ENCODE measurements around the gene TUT7.
A peak's percentile ranks its signal among the peaks of the same experiment; 100 is the strongest.
"Not testable (repeated sequence)": the region's sequence is repeated elsewhere in the genome, so short reads cannot be mapped to it uniquely, and the experiment has no call there.

The TUT7 gene

DNA sequence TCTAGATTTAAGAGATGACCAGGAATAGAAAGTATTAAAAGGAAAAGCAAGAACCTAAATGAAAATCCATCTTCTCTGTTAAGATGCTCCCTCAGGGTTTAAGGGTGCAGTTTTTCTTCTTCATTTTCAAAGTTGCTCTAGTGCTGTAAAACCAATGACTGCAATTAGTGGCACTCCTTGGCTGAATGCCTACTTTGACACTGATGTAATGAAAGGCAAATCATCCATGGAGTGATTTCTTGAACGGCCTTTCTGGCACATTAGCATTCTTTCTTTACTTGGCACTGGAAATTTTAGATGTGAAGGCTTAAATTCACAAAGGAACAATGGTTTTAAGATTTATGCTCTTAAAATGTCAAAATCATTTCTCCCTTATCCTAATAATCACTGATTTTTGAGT, 52.5 kb downstream of the TUT7 start:
- DNase-seq (ENCODE audit: low read depth in 2 of 2): no peak

DNA sequence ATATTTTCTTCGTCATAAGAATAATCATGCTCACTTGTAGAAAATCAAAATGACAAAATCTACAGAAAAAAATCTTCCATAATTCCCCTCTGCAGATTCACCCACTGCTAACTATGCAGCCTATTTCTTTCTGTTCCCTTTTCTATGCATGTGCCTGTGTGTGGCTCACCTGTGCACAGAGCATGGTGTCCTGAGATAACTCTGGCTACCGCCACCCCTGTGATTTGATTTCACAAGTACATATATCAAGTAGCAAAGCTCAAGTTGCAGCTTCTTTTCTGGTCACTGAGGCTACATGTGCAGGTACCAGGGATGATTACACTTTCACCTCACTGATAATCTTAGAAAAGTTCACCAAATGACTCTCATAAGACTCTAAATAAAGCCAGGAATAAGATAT, 53.5 kb downstream of the TUT7 start:
- DNase-seq (ENCODE audit: low read depth in 2 of 2): no peak

DNA sequence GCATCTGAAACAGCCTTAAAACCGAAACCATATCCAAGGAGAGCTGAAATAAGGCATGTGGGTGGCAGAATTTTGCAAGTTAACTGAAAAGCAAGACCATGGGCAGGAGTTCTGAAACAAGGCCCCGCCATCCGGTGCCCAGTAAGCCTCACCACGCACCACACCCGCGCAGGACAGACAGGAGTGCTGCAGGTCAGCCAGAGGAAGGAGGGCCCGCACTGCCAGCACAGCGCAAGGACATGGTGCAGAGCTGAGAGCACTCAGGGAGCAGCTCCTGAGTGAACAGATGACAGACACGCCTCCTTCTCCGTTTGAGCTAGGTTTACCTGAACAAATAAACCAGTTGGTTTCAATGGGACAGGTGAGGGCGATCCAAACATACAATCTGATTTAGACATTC, 55.3 kb downstream of the TUT7 start:
- DNase-seq (ENCODE audit: low read depth in 2 of 2): no peak

DNA sequence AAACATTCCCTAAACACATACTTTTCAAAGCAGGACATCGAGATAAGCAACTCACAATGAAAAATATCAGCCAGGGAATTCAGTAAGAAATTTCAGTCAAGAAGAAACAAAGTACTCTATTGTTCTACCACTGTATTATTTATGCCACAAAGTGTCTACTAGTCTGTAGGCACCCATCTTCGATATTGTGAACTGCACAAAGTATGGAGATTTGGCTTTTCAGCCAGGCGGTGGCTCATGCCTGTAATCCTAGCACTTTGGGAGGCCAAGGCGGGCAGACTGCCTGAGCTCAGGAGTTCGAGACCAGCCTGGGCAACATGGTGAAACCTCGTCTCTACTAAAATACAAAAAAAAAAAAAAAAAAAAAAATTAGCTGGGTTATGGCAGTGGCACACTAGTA, 63.9 kb downstream of the TUT7 start:
- not testable (repeated sequence) for DNase-seq (ENCODE audit: low read depth in 2 of 2)

DNA sequence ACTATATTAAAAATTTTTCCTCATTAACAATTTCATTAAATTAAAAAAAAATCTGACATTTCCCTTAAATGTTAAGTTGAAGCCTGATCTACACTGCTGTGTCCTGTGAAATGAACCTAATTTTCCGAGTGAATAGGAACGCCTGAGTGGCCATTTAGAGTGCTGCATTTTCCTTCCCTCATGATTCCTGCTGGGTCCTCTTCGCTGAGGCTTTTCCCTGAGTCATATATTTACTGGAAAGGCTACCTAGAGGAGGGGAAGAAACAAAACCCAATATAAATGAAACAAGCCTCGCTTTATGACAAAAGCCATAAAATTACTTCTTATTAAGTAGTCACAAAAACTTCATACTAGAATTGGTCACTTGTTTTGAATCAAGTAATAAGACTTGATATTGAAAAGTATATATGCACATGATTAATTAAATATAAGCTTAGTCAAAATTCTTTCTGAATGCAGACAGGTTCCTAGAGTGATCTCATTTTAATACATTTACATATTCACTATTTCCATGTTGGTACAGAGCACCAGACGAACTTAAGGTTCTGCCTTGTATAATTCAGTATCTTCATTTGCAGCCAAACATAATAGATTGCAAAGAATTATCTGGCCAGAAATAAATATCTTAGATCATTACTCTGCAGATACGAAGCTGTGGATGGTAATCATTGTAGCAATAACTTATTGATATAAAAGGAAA, 65.6 kb downstream of the TUT7 start:
- no peak for DNase-seq (ENCODE audit: low read depth in 2 of 2)

DNA sequence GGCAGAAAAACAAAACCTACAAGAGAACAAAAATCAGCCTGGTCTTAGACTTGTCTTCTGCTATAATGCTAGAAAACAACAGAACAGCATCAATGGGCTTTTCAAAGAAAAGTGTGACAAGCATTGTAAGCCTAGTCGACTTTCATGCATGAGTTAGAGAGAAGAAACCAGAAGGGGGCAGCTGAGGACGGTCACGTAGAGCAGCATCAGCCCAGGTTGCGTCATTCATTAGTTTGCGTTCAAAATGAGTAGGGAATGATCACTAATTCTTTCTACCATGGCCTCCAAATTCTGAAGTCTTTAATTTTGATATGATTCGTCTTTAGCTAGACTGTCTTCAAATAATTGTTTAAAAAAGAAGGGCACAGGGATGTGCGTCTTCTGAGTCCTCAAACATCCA, 67.2 kb downstream of the TUT7 start:
- DNase-seq (ENCODE audit: low read depth in 2 of 2): no peak

DNA sequence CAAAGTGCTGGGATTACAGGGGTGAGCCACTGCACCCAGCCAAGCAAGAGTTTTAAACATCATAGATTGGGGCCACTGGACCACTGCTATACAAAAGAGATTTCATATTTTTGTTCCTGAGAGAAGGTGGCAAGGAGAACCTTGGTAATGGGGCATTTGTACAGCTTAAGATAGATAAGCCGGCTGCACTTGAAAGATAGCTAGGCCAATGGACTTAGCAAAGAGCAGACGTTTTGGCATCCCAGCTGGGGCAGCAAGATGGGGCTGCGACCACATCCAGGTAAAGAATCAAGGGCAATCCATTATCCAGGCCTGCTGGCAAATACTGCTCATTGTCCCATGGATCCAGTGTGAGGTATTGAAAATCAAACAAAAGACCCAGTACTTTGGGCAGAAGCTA, 67.9 kb downstream of the TUT7 start:
- DNase-seq (ENCODE audit: low read depth in 2 of 2): no peak

DNA sequence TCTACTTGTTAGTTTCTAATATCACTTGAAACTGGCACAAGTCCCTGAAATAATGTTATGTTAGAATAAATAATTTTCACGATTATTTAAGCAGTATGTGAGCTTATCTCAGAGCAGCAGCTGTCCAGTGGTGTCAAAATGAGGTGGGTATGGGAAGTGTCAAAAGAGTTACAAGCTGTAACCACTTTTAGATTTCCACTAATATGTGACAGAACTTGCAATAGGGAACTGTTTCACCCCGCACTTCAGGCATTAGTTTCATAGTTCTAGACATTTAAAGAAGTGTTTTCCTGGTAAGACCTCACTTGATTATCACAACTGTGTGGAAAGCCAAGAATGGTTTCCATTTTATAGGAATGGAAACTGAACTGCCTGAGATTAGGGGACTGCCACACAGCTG, 68.9 kb downstream of the TUT7 start:
- no peak for DNase-seq (ENCODE audit: low read depth in 2 of 2)

DNA sequence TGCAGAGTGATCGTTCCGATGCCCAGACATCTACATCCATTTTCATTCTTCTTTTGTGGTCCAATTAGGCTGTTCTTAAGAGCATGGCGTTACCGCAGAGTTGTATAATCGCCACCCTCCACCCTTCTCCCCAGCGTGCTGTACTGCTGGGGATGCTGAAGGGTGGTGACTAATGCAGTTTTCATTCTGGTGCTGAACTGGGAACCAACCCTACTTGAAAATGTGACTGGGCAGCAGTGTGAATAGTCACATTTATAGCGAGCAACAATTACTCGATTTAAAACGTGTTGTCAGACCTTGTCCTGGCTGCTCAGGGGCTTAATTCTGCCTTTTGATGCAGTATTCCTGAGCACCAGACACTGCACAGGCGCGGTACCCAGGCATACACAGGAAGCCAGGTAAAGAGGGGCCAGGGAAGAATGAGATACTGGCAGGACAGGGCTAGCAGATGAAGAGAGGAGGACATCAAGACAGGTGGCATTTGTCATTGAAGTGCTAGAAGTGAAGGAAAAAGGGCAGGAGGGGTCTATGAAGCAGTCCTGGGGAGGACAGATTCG, 71.2 kb downstream of the TUT7 start:
- no peak for DNase-seq (ENCODE audit: low read depth in 2 of 2)

DNA sequence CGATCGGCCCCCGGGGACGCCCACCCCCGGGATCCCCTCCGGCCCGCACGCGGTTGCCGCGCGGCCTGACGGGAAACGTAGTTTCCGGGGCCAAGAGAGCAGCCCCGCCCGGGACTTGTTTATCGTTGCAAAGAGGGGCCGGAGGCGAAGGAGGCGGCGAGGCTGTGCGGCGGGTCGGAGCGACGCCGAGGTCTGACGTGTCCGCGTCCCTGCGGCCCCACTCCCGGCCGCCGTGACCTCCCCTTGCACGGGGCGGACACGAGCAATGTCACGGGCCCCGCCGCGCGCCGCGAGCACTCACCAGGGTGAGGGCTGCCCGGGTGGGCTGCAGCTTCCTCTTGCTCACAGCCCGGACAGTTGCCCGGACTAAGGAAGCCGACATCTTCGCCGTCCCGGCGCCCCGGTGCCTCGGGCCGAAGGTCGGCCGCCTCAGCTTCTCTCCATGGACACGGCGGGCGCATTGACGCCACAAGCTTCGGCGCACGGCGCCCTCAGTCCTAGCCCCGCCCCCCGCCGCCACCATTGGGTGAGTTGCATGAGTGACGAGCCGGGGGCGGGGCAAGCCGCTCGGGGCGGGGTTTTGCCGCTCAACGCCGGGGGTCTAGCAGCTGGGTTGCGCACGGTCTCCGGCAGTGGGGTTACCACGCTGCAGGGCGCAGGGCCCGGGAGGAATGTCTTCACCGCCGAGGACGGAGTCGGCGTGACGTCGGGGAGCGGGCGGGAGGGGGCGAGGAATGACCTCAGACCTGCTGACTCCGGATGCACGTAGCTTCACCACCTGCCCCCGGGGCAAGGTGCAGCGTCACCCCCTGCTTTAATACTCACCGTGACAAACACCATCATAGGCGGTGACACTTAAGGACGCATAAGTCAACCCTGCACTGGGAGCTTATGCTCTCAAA, 71.9 kb downstream of the TUT7 start, which contains the start of gene ISCA1:
Gene ISCA1, minus strand, starts transcription at position 462 of the 902 bp plus-strand sequence. Its CDS starts 80 bp downstream, at position 382.
- peak; percentile 95 to 98 for DNase-seq (ENCODE audit: low read depth in 2 of 2)

DNA sequence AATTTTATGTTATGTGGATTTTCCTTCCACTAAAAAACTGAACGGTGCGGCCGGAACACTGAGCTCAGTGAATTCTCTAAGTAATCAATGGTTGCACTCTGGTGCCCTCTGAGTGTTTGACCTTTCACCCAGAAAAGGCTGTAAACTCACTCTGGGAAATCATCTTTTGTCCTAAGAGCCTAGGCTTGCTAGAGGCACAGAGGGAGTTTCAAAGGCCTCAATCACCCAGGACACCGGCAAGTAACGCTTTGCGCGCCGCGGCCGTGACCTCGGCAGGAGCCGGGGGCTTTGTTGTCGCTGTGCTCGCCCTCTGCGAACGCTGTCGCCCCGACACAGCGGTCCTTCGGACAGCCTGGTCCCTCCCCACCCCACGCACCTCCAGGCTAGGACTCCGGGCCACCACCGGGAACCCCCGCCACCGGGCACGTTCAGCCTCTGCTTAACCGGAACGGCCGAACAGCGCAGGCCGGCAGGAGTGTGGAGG, 72.6 kb downstream of the TUT7 start:
- DNase-seq (ENCODE audit: low read depth in 2 of 2): no peak

DNA sequence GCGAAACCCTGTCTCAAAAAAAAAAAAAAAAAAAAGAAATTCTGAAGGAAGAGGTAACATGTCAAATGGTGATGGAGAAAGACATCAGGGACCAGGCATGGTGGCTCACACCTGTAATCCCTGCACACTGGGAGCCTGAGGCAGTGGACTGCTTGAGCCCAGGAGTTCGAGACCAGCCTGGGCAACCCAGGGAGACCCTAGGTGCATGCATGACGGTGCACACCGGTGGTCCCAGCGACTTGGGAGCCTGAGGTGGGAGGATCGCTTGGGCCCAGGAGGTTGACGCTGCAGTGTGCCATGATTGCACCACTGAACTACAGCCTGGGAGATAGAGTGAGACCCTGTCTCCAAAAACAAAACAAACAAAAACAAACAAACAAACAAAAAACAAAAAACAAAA, 73.6 kb downstream of the TUT7 start:
- no peak for DNase-seq (ENCODE audit: low read depth in 2 of 2)

DNA sequence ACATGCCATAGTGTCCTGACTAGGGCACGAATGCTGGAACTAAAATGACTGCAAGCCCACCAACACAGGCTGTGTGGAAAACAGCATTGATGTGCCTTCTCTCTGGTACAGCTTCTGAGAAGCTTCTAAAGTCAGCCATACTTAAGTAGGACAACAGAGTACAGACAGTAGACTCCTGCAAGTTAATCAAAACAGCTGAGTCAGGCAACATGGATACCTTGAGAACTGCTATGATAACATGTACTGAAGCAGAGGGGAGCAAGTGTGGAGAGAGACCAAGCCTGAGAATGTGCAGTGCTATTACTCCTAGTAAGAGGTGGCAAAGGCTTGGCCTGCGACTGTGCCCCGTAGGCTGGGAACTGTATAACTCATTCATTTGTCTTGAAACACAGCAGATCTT, 74.4 kb downstream of the TUT7 start:
- DNase-seq (ENCODE audit: low read depth in 2 of 2): no peak

DNA sequence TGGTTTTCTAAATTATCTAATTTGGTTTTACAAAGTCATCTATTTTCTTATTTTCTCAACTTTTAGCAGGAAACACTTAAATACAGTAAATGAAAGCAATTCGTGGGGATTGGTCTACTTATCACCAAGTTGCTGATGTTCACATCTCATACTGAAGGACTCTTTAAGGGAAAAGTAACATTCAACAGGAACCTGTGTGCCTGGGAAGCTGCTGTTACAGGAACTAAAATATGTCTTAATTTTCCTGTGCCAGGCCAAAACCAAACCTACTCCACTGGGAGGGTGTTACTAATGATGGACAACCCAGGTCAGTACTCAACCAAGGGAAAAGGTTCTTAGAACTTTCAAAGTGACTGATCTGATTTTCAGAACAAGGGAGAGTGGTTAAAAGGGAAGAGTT, 77.1 kb downstream of the TUT7 start:
- no peak for DNase-seq (ENCODE audit: low read depth in 2 of 2)

DNA sequence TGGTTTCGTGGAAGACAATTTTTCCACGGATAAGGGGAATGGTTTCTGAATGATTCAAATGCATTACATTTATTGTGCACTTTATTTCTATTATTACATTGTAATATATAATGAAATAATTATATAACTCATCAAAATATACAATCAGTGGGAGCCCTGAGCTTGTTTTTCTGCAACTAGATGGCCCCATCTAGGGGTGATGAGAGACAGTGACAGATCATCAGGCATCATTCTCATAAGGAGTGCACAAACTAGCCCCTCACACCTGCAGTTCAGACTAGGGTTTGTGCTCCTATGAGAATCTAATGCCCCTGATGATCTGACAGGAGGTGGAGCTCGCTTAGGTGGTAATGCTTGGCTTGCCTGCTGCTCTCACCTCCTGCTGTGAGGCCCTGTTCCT, 78.2 kb downstream of the TUT7 start:
- DNase-seq (ENCODE audit: low read depth in 2 of 2): no peak

DNA sequence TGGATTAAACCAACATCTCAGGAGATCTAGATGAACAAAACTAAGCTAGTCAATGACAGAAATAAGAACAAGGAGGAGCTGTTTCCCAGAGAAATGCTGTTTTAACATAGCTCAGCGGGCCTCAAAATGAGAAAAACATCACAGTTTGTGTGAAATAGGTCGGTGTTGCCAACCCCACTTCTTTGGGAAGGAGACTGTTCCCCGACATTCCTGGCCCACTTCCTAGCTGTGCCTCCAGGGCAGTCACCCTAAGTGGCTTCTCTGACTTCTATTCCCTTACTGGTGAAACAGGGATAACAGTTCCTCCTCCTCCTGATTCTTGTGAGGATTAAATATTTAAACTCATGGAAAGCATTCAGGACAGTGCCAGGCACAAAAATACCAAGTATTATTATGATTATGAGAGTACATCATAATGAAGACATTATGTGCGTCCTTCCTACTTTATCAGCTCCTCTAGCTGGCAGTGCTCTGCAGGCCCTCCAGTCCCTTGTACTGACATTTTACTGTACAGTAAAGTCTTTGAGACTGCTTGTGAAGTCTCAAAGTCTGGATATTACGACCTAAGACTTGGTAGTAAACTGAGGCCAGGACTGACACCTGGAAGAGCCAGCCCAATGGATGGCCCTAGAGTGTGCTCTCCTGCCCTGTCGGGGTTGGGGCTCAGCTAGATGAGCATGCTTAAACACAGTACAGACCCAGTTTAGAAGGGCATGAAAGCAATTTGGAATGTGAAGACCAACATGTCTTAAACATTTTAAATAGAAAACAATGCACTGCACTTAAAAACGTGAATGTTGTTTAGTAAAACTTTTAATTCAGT, 79.2 kb downstream of the TUT7 start:
- DNase-seq (ENCODE audit: low read depth in 2 of 2): no peak

DNA sequence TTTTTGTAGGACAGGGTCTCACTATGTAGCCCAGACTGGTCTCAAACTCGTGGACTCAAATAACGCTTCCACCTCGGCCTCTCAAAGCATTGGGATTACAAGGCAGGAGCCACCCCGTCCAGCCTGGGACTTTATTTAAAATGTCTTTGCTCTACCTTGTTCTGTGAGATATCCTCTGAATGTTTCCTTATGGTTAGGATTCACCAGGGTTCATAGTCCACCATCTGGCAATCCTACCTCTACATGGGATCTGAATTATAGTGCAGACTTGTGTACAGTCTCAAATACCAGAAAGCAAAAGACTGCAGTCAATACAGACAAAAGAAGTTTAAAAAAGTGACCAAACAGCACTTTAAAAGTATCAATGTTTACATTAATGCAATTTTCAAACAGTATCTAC, 82.0 kb downstream of the TUT7 start:
- DNase-seq (ENCODE audit: low read depth in 2 of 2): no peak

DNA sequence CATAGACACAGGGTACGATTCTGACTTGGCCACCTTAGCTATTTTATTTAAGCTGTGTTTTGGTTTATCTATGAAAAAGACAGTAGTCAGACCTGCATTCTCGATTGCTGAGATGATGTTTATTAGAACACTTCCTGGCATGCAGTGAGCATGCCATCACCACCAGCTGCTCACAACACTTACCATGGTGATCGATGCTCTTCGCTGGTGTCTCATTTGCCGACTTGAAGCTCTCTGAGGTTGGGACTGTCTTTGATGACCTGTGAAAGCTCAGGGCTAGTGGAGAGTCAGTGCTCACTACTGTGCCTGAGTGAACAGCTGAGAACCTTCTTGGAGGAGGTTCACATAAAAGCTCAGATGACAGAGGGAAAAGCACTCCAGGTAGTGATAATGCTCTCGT, 90.3 kb downstream of the TUT7 start:
- no peak for DNase-seq (ENCODE audit: low read depth in 2 of 2)

DNA sequence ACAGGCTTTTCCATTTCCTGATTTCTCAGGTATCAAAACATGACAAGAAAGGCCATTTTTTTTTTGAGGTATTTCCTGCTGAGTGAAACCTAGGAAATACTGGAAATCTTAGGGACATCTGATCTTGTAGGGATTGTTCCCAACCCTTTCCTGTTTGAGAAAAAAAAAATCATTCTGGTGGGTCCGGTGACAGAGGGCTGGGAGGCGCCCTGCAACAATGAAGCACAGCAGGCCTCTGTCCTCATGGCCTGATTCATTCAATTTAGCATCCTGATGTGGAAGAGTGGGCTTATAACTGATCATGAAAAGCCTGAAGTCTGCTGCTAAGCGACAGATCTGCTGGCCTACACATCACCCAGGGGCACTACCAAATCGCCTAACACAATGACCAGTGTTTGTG, 91.7 kb downstream of the TUT7 start:
- no peak for DNase-seq (ENCODE audit: low read depth in 2 of 2)

DNA sequence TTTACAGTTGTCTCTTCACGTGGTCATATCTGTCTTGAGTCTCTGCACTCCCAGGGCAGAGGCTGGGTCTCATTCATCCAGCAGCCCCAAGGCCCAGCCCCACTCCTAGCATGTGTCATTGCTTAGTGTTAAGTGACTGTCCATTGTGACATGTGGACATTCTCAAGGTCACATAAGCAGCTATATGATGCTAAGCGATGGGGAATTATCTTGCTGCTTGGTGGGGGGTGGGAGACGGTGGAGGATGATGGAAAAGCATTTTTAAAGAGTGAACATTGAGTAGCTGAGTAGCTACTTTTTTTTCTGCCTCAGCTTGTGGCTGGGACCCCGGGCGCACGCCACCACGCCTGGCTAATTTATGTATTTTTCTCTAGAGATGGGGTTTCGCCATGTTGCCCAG, 94.7 kb downstream of the TUT7 start, which contains the start of gene C9orf153:
Gene C9orf153, minus strand, starts transcription at position 101 of the 400 bp plus-strand sequence. CDS start 30,054 bp downstream, outside the sequence.
- DNase-seq (ENCODE audit: low read depth in 2 of 2): no peak

DNA sequence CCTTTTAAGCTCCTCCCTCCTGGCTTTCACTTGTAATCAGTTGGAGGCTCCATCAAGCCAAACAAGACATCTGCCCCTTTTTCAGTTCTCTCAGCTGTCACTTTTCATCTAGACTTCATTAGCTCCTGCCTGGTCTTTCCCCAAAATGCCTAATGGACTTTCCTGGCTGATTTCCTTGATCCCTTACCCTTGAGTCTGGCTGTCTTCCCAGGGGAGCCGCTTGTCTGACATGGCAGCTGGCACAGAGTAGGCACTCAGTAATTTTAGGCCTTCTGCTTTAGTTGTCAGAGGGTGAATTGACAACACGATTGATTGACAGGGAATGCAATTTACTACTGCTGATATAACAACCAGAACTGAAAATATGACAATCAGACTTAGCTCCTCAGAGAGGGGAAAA, 96.8 kb downstream of the TUT7 start:
- DNase-seq (ENCODE audit: low read depth in 2 of 2): no peak

DNA sequence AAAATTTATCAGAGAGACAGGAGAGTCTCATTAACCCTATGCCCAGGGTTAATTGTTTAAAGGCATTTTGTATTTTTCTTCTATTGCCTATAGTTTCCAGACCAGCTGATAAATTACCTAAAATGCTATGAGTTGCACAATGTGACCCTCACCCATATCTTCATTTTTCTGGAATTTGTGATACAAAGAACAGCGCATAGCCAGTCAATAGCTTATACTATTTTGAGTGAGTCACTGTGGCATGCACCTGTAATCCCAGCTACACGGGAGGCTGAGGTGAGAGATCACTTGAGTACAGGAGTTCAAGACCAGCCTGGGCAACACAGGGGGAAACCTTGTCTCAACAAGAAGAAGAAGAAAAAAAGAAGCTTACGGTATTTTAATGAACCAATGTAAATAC, 97.6 kb downstream of the TUT7 start:
- DNase-seq (ENCODE audit: low read depth in 2 of 2): no peak
